HG03520 (cell line): Measurements from ENCODE around the gene BACH2.

Source experiments
- ATAC-seq: cut with Tn5 transposase; IDR thresholded peaks from one replicate; pipeline ENCODE4 v1.9.1; 2021; ENCODE audit warnings: mild to moderate bottlenecking, moderate library complexity; ENCODE audit not compliant: unreplicated experiment

The BACH2 gene

GRCh38 chr6:90187437-90188121 is 109.1 kb downstream of the BACH2 start:
- ATAC-seq = no peak

- ATAC-seq = no peak
These were observed 109.8 kb downstream of the BACH2 start for GRCh38 chr6:90186637-90187371.

GRCh38 chr6:90186026-90186425 is 110.6 kb downstream of the BACH2 start:
- ATAC-seq = no peak

GRCh38 chr6:90184334-90185298 is 112.0 kb downstream of the BACH2 start:
- ATAC-seq = no peak

- ATAC-seq = no peak
These were observed 112.9 kb downstream of the BACH2 start for GRCh38 chr6:90183587-90184333.

- no peak for ATAC-seq
These were observed 116.1 kb downstream of the BACH2 start for GRCh38 chr6:90180526-90180925.

GRCh38 chr6:90179190-90180169 is 117.2 kb downstream of the BACH2 start:
- no peak for ATAC-seq

- no peak for ATAC-seq
These were observed 118.2 kb downstream of the BACH2 start for GRCh38 chr6:90178384-90178855.

GRCh38 chr6:90177544-90178383 is 118.9 kb downstream of the BACH2 start:
- no peak for ATAC-seq

GRCh38 chr6:90175627-90176538 is 120.8 kb downstream of the BACH2 start:
- no peak for ATAC-seq

- no peak for ATAC-seq
These were observed 123.2 kb downstream of the BACH2 start for GRCh38 chr6:90173262-90173925.

GRCh38 chr6:90170601-90171000 is 126.0 kb downstream of the BACH2 start:
- no peak for ATAC-seq

- ATAC-seq = no peak
These were observed 127.3 kb downstream of the BACH2 start for GRCh38 chr6:90169374-90169773.

- ATAC-seq = no peak
These were observed 127.9 kb downstream of the BACH2 start for GRCh38 chr6:90168693-90169131.

- ATAC-seq = no peak
These were observed 128.9 kb downstream of the BACH2 start for GRCh38 chr6:90167514-90168379.
